SK-N-SH (cell line): ENCODE measurements around the gene CYB561D2. TPM values are rescaled to one million over a fixed set of nuclear protein-coding genes. Genes with fewer than 3 reads are reported as not detected.

Experiments used
- CTCF ChIA-PET: fragments of 300-600, 350-600 bp; formaldehyde crosslinking; extraction: SDS; loops from one replicate; lab custom pipeline; 2021; lab: Yijun Ruan, JAX
- POLR2A ChIA-PET: fragments of 350-600 bp; sonication (Branson Sonifier 250); formaldehyde crosslinking; extraction: SDS; loops from one replicate; lab custom pipeline; 2020; ENCODE audit warnings: antibody characterized with exemption, inconsistent platforms; lab: Yijun Ruan, JAX
- DNase-seq: peaks from one replicate; pipeline ENCODE4 v3.0.0; 2012
- H2AFZ ChIP-seq: fragments of 200-600 bp; sonication (generic); 2 replicates; pipeline ENCODE4 v1.8.1; 2016; ENCODE audit warnings: antibody characterized with exemption, mild to moderate bottlenecking, low read depth
- H3F3A ChIP-seq: fragments of 200-600 bp; sonication (generic); replicated peaks from 2 replicates; pipeline ENCODE3; 2016; ENCODE audit warnings: antibody characterized with exemption, mild to moderate bottlenecking; ENCODE audit not compliant: insufficient read depth
- H3K27ac ChIP-seq, 2 experiments: fragments of 200-500 bp in 1 of 2; fragments of 200-600 bp in 1 of 2; sonication (Bioruptor generic) in 1 of 2; sonication (generic), shearing (Covaris generic) in 1 of 2; 2 replicates each; pipeline versions ENCODE4 v1.5.1 to v1.6.1; 2014 to 2016; ENCODE audit warnings: low read depth in 2 of 2, inconsistent platforms in 1 of 2, low read length in 1 of 2, mild to moderate bottlenecking in 1 of 2, mixed read lengths in 1 of 2
- H3K27me3 ChIP-seq: fragments of 200-600 bp; sonication (generic), shearing (Covaris generic); 2 replicates; pipeline ENCODE4 v1.6.1; 2016; ENCODE audit warnings: mixed run types; ENCODE audit not compliant: insufficient read depth
- H3K36me3 ChIP-seq, 2 experiments: fragments of 200-500 bp in 1 of 2; fragments of 200-600 bp in 1 of 2; sonication (Bioruptor generic) in 1 of 2; sonication (generic) in 1 of 2; replicated peaks in 1 of 2; 2 replicates each; pipeline versions ENCODE3 to v1.5.1; 2014 to 2016; ENCODE audit warnings: low read length in 1 of 2, mild to moderate bottlenecking in 1 of 2; ENCODE audit not compliant: insufficient read depth in 2 of 2, control insufficient read depth in 1 of 2
- H3K4me1 ChIP-seq, 2 experiments: fragments of 200-500 bp in 1 of 2; fragments of 200-600 bp in 1 of 2; sonication (Bioruptor generic) in 1 of 2; sonication (generic), shearing (Covaris generic) in 1 of 2; 2 replicates each; pipeline versions ENCODE4 v1.5.1 to v1.6.1; 2014 to 2016; ENCODE audit warnings: low read depth in 1 of 2, low read length in 1 of 2, mixed run types in 1 of 2; ENCODE audit not compliant: insufficient read depth in 2 of 2, control insufficient read depth in 1 of 2
- H3K4me2 ChIP-seq: fragments of 200-600 bp; sonication (generic), shearing (Covaris generic); 2 replicates; pipeline ENCODE4 v1.6.1; 2017; ENCODE audit warnings: mixed run types
- H3K4me3 ChIP-seq, 2 experiments: fragments of 200-500 bp in 1 of 2; fragments of 200-600 bp in 1 of 2; sonication (Bioruptor generic) in 1 of 2; sonication (generic), shearing (Covaris generic) in 1 of 2; 2 replicates each; pipeline versions ENCODE4 v1.5.1 to v1.8.1; 2014 to 2016; ENCODE audit warnings: low read depth in 2 of 2, inconsistent platforms in 1 of 2, low read length in 1 of 2, mild to moderate bottlenecking in 1 of 2, mixed read lengths in 1 of 2, moderate library complexity in 1 of 2
- H3K79me2 ChIP-seq: fragments of 200-600 bp; sonication (generic); 2 replicates; pipeline ENCODE4 v1.8.1; 2017; ENCODE audit warnings: mild to moderate bottlenecking; ENCODE audit not compliant: insufficient read depth
- H3K9ac ChIP-seq: fragments of 200-600 bp; sonication (generic); 2 replicates; pipeline ENCODE4 v1.6.1; 2017; ENCODE audit warnings: mixed run types
- H3K9me2 ChIP-seq: fragments of 200-600 bp; sonication (generic); 2 replicates; pipeline ENCODE4 v1.6.1; 2017; ENCODE audit warnings: mixed run types
- H3K9me3 ChIP-seq: fragments of 200-600 bp; sonication (generic); 2 replicates; pipeline ENCODE4 v1.6.1; 2017; ENCODE audit warnings: mixed run types, mild to moderate bottlenecking, moderate library complexity
- H4K20me1 ChIP-seq: fragments of 200-600 bp; sonication (generic); 2 replicates; pipeline ENCODE4 v1.6.1; 2017; ENCODE audit warnings: mild to moderate bottlenecking, mixed run types; ENCODE audit not compliant: insufficient read depth
- CTCF ChIP-seq: fragments of 200-600 bp; sonication (generic); IDR thresholded peaks from 2 replicates; pipeline ENCODE4 v1.6.1; 2017; ENCODE audit warnings: antibody characterized with exemption, mild to moderate bottlenecking, moderate library complexity
- ELF1 ChIP-seq: IDR thresholded peaks from 2 replicates; pipeline ENCODE4 v1.4.0; 2012
- FOXJ3 ChIP-seq: sonication (generic); formaldehyde crosslinking; IDR thresholded peaks from 2 replicates; pipeline ENCODE4 v1.5.1; 2020; ENCODE audit warnings: mild to moderate bottlenecking, missing genetic modification reagents
- GATA2 ChIP-seq: sonication (generic); formaldehyde crosslinking; IDR thresholded peaks from 2 replicates; pipeline ENCODE4 v1.5.0; 2020; ENCODE audit warnings: mild to moderate bottlenecking, missing genetic modification reagents
- IRF3 ChIP-seq: fragments of 150-350 bp; IDR thresholded peaks from 2 replicates; pipeline ENCODE4 v1.6.1; 2016; ENCODE audit warnings: mild to moderate bottlenecking, low read depth, low read length
- JUND ChIP-seq: IDR thresholded peaks from 2 replicates; pipeline ENCODE4 v1.4.0; 2012
- MXI1 ChIP-seq: IDR thresholded peaks from 2 replicates; pipeline ENCODE4 v1.6.1; 2012; ENCODE audit warnings: mild to moderate bottlenecking, low read depth, low read length, improper control_type of control experiment
- NFIC ChIP-seq: IDR thresholded peaks from 2 replicates; pipeline ENCODE4 v1.4.0; 2012; ENCODE audit warnings: borderline replicate concordance
- PBX3 ChIP-seq: IDR thresholded peaks from 2 replicates; pipeline ENCODE4; 2012
- RFX5 ChIP-seq: IDR thresholded peaks from 2 replicates; pipeline ENCODE4 v1.6.1; 2012; ENCODE audit warnings: mild to moderate bottlenecking, improper control_type of control experiment, low read length
- SIN3A ChIP-seq: IDR thresholded peaks from 2 replicates; pipeline ENCODE4 v1.6.1; 2012; ENCODE audit warnings: low read depth, mild to moderate bottlenecking, low read length, moderate library complexity, borderline replicate concordance
- SMC3 ChIP-seq: IDR thresholded peaks from 2 replicates; pipeline ENCODE4 v1.6.1; 2012; ENCODE audit warnings: low read depth, low read length, improper control_type of control experiment
- WGBS: methylation state at CpG from one replicate; pipeline ENCODE4 v1.1.6; 2017; ENCODE audit warnings: low lambda C conversion rate; 5-methylcytosine and 5-hydroxymethylcytosine counted together
- polyA plus RNA-seq, 3 experiments: library from polyadenylated mRNA; depleted of rRNA; stranded (reverse); fragments of >200 nt; gene quantifications; 2 replicates each; pipeline ENCODE4 v1.2.3, GENCODE V29; 2012
- TF ChIP-seq, protein P1 (sequence below): fragments of 150-350 bp; IDR thresholded peaks from 2 replicates; pipeline ENCODE4 v1.6.1; 2017; ENCODE audit warnings: antibody characterized with exemption, low read length, low read depth, borderline replicate concordance
- TF ChIP-seq, protein P2 (sequence below): IDR thresholded peaks from 2 replicates; pipeline ENCODE4 v1.4.0; 2012; ENCODE audit warnings: low read depth

CYB561D2 gene
- polyA plus RNA-seq, 1 of the 3 experiments (the other 2 are of a cell fraction), result 40.7 TPM

GRCh38 chr3:50334339-50335075 is 16.2 kb upstream of the CYB561D2 start:
- Histone ChIP-seq H3K79me2 (peaks cover 76% of the 10 kb centered on the region), H3K4me1 (peaks cover 10 to 33% of the 10 kb centered on the region in 2 experiments), H3K4me3 (peak overlapping the region in 1 of 2 experiments; percentile 24; a peak in 1 of 4 replicates), H3K36me3 (peaks cover 10 to 27% of the 10 kb centered on the region in 2 experiments), H3K9me3 (no peaks in the 10 kb centered on the region), H3K9me2 (no peaks in the 10 kb centered on the region), H3K9ac (peak overlapping the region; percentile 13; the same call in 1 of the 2 replicates), H3K27ac (peak overlapping the region in 1 of 2 experiments; percentile 11; a peak in 1 of 4 replicates), H3K27me3 (no peaks in the 10 kb centered on the region), H2AFZ (no peak overlapping the region), H3F3A (peaks cover 19% of the 10 kb centered on the region), H3K4me2 (peak overlapping the region; percentile 61), H4K20me1 (peaks cover 10% of the 10 kb centered on the region; the same call in 1 of the 2 replicates)
- ChIA-PET POLR2A (interaction anchor here (1.7 kb wide), 1 partner anchor 13 kb away, joined by 3 read pairs; the partner anchor contains the start of gene HYAL2), CTCF (interaction anchor here (1.4 to 6.8 kb wide), 3 partner anchors 12 to 281 kb away, joined by 3 to 60 read pairs (median 40); partner anchors contain the start of genes CYB561D2, HYAL2 and NPRL2)
- no peak for DNase-seq
- TF ChIP-seq NFIC (no peak), IRF3 (no peak), CTCF (no peak), RFX5 (no peak), SMC3 (no peak), PBX3 (no peak), JUND (no peak), GATA2 (CRISPR knock-in tag) (no peak), MXI1 (no peak), FOXJ3 (CRISPR knock-in tag) (no peak), ELF1 (no peak), SIN3A (no peak)
- TF ChIP-seq, protein P1, sequence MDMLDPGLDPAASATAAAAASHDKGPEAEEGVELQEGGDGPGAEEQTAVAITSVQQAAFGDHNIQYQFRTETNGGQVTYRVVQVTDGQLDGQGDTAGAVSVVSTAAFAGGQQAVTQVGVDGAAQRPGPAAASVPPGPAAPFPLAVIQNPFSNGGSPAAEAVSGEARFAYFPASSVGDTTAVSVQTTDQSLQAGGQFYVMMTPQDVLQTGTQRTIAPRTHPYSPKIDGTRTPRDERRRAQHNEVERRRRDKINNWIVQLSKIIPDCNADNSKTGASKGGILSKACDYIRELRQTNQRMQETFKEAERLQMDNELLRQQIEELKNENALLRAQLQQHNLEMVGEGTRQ, result no peak
- TF ChIP-seq, protein P2, sequence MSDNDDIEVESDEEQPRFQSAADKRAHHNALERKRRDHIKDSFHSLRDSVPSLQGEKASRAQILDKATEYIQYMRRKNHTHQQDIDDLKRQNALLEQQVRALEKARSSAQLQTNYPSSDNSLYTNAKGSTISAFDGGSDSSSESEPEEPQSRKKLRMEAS, result no peak
- WGBS, result 79% methylated on average over 5 of the region's 5 CpGs
